ENCODE results near the gene ZSCAN32.

ZSCAN32 gene

DNA sequence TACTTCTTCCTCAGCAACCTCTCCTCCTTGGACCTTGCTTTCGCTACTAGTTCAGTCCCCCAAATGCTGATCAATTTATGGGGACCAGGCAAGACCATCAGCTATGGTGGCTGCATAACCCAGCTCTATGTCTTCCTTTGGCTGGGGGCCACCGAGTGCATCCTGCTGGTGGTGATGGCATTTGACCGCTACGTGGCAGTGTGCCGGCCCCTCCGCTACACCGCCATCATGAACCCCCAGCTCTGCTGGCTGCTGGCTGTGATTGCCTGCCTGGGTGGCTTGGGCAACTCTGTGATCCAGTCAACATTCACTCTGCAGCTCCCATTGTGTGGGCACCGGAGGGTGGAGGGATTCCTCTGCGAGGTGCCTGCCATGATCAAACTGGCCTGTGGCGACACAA lies 44.7 kb downstream of the ZSCAN32 start:
- H3K4me3 ChIP-seq (ENCODE audit: low read depth, low read length): no peak overlapping the region
- no peak for DNase-seq (ENCODE audit: low read depth)
- TF ChIP-seq, protein P1, sequence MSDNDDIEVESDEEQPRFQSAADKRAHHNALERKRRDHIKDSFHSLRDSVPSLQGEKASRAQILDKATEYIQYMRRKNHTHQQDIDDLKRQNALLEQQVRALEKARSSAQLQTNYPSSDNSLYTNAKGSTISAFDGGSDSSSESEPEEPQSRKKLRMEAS (IDR thresholded peaks at IDR 0.05; ENCODE audit: low read depth, low read length): no peak
- TF ChIP-seq POLR2A (IDR thresholded peaks at IDR 0.05; ENCODE audit: extremely low read depth, insufficient read length): no peak
- TF ChIP-seq MYC (IDR thresholded peaks at IDR 0.05; ENCODE audit: low read depth, low read length): no peak
- TF ChIP-seq CTCF (IDR thresholded peaks at IDR 0.05; ENCODE audit: low read depth, low read length): no peak

DNA sequence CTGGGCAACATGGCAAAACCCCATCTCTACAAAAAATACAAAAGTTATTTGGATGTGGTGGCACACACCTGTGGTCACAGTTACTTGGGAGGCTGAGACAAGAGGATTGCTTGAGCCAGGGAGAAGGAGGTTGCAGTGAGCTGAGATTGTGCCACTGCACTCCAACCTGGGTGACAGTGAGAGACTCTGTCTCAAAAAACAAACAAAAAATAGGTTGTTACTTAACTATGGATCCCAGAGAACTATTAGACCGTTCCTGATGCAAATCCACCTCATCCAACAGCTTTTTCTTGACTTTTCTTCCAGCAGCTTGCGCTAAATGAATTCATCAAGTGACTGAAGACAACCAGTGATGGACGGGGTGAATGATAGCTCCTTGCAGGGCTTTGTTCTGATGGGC lies 45.2 kb downstream of the ZSCAN32 start, which contains the start of gene OR2C1:
Gene OR2C1, plus strand, starts transcription at position 301 of the 400 bp plus-strand sequence. Its CDS starts 52 bp downstream, at position 353.
- no peak for TF ChIP-seq POLR2A (IDR thresholded peaks at IDR 0.05; ENCODE audit: extremely low read depth, insufficient read length)
- no peak for TF ChIP-seq CTCF (IDR thresholded peaks at IDR 0.05; ENCODE audit: low read depth, low read length)
- TF ChIP-seq, protein P1 (IDR thresholded peaks at IDR 0.05; ENCODE audit: low read depth, low read length): no peak
- TF ChIP-seq MYC (IDR thresholded peaks at IDR 0.05; ENCODE audit: low read depth, low read length): no peak
- no peak for DNase-seq (ENCODE audit: low read depth)
- no peak within 1 kb of the TSS for H3K4me3 ChIP-seq (ENCODE audit: low read depth, low read length)

DNA sequence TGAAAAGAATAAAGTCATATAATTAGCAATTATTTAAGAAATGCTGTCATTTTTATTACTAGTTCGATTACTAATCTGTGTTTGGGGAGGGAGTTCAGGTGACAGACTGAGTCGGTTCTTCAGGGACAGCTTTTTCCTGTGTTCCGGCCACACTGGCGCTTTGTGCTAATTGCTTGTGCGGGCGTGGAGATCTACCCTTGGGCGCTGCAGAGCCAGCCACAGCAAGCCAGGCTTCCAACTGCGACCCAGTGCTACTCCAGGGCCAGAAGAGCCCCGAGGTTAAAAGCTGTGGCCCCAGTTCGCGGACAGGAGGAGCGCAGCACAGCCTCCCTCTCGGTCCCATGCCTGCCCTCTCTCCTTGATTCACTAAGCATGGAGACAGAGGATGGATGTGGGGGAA lies 51.6 kb downstream of the ZSCAN32 start:
- no peak overlapping the region for H3K4me3 ChIP-seq (ENCODE audit: low read depth, low read length)
- TF ChIP-seq CTCF (IDR thresholded peaks at IDR 0.05; ENCODE audit: low read depth, low read length) (no peak), POLR2A (IDR thresholded peaks at IDR 0.05; ENCODE audit: extremely low read depth, insufficient read length) (no peak), MYC (IDR thresholded peaks at IDR 0.05; ENCODE audit: low read depth, low read length) (no peak)
- TF ChIP-seq, protein P1 (IDR thresholded peaks at IDR 0.05; ENCODE audit: low read depth, low read length): no peak
- no peak for DNase-seq (ENCODE audit: low read depth)

DNA sequence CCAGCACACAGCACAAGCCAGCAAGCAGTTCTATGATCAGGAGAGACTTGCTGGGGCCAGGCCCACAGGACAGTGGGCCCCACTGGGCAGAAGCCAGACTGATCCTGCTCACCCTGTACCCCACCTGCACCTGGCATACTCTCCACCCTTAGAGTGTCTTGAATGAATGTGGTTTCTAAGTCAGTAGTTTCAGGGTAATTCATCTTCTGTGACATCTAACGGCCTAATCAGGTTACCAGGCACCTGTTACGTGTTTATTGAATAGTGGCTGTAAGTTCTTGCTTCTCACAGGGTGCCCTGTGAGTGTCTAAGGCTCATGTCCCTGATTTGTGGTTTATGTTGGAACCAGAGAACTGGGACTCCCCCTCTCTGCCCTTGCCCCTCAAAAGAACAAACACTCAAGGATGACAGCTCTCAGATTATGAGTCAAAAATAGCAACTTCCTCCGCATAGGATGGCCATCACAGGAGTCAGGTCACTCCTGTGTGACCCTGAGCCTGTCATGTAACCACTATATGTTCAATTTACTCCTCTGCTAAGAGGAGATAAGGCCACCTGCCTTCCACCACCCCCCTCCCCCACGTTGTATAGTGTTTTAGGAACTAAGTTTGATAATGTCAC lies 52.1 kb downstream of the ZSCAN32 start:
- TF ChIP-seq MYC (IDR thresholded peaks at IDR 0.05; ENCODE audit: low read depth, low read length): no peak
- TF ChIP-seq POLR2A (IDR thresholded peaks at IDR 0.05; ENCODE audit: extremely low read depth, insufficient read length): no peak
- TF ChIP-seq, protein P1 (IDR thresholded peaks at IDR 0.05; ENCODE audit: low read depth, low read length): no peak
- TF ChIP-seq CTCF (IDR thresholded peaks at IDR 0.05; ENCODE audit: low read depth, low read length): no peak
- no peak for DNase-seq (ENCODE audit: low read depth)
- H3K4me3 ChIP-seq (ENCODE audit: low read depth, low read length): no peak overlapping the region

GRCh38 chr16:3347586-3347985 lies 53.2 kb downstream of the ZSCAN32 start:
- no peak for TF ChIP-seq MYC (IDR thresholded peaks at IDR 0.05; ENCODE audit: low read depth, low read length)
- no peak for TF ChIP-seq CTCF (IDR thresholded peaks at IDR 0.05; ENCODE audit: low read depth, low read length)
- TF ChIP-seq, protein P1 (IDR thresholded peaks at IDR 0.05; ENCODE audit: low read depth, low read length): no peak
- TF ChIP-seq POLR2A (IDR thresholded peaks at IDR 0.05; ENCODE audit: extremely low read depth, insufficient read length): no peak
- H3K4me3 ChIP-seq (ENCODE audit: low read depth, low read length): no peak overlapping the region
- no peak for DNase-seq (ENCODE audit: low read depth)
